ENCODE results near the gene DEPDC5.

DNA sequence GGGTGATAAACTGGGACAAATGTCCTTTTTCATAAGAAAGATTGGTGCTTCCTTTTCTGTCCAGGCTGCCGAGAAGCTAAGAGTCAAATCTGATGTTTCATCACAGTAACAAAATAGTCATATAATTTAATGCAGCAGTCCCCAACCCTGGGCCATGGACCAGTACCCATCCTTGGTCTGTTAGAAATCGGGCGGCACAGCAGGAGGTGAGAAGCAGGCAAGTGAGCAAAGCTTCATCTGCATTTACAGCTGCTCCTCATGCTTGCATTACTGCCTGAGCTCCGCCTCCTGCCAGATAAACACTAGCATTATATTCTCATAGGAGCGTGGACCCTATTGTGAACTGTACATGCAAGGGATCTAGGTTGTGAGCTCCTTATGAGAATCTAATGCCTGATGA, 30.1 kb upstream of the DEPDC5 start:
- TF ChIP-seq NFRKB (IDR thresholded peaks at IDR 0.05) (no peak), L3MBTL2 (conservative IDR thresholded peaks at IDR 0.05) (no peak), SP1 (IDR thresholded peaks at IDR 0.05) (no peak), FOXM1 (IDR thresholded peaks at IDR 0.05; ENCODE audit: borderline replicate concordance) (no peak), BHLHE40 (IDR thresholded peaks at IDR 0.05; ENCODE audit: borderline replicate concordance) (no peak), TARDBP (IDR thresholded peaks at IDR 0.05) (no peak), HDGF (IDR thresholded peaks at IDR 0.05; ENCODE audit: borderline replicate concordance) (no peak), ELF4 (IDR thresholded peaks at IDR 0.05) (no peak), ARNT (IDR thresholded peaks at IDR 0.05) (no peak), CTBP1 (IDR thresholded peaks at IDR 0.05; ENCODE audit: borderline replicate concordance) (no peak), FOXK2 (IDR thresholded peaks at IDR 0.05) (no peak)

Data from HEK293T (cell line).